ENCODE data around the gene ANO3.

Gene ANO3

GRCh38 chr11:26478710-26479109 is 146.8 kb downstream of the ANO3 start:
- no peak for TF ChIP-seq CTCF (IDR thresholded peaks at IDR 0.05)
- Mint-ChIP-seq H3K4me3 (no peak overlapping the region), H3K27me3 (ENCODE audit: low read depth, poor library complexity) (no peaks in the 10 kb centered on the region), H3K4me1 (peaks cover 13% of the 10 kb centered on the region), H3K27ac (no peak overlapping the region), H3K9me3 (peaks cover 6% of the 10 kb centered on the region), H3K36me3 (ENCODE audit: low read depth) (no peaks in the 10 kb centered on the region)
- DNase-seq: no peak

GRCh38 chr11:26480041-26480440 is 148.1 kb downstream of the ANO3 start:
- Mint-ChIP-seq H3K4me3 (no peak overlapping the region), H3K27ac (no peak overlapping the region), H3K36me3 (ENCODE audit: low read depth) (no peaks in the 10 kb centered on the region), H3K4me1 (peaks cover 11% of the 10 kb centered on the region), H3K27me3 (ENCODE audit: low read depth, poor library complexity) (no peaks in the 10 kb centered on the region), H3K9me3 (peaks cover 19% of the 10 kb centered on the region)
- DNase-seq: no peak
- no peak for TF ChIP-seq CTCF (IDR thresholded peaks at IDR 0.05)

- TF ChIP-seq CTCF (IDR thresholded peaks at IDR 0.05): no peak
- no peak overlapping the region for H3K27ac Mint-ChIP-seq
- H3K9me3 Mint-ChIP-seq: peaks cover 37% of the 10 kb centered on the region
- peaks cover 11% of the 10 kb centered on the region for H3K4me1 Mint-ChIP-seq
- H3K36me3 Mint-ChIP-seq (ENCODE audit: low read depth): no peaks in the 10 kb centered on the region
- H3K27me3 Mint-ChIP-seq (ENCODE audit: low read depth, poor library complexity): no peaks in the 10 kb centered on the region
- DNase-seq: no peak
- no peak overlapping the region for H3K4me3 Mint-ChIP-seq
Observed at GRCh38 chr11:26483108-26483507, 151.2 kb downstream of the ANO3 start.

GRCh38 chr11:26490546-26490945 is 158.6 kb downstream of the ANO3 start:
- peaks cover 29% of the 10 kb centered on the region for H3K9me3 Mint-ChIP-seq
- H3K4me3 Mint-ChIP-seq: no peak overlapping the region
- H3K4me1 Mint-ChIP-seq: peaks cover 16% of the 10 kb centered on the region
- peaks cover 2% of the 10 kb centered on the region for H3K27me3 Mint-ChIP-seq (ENCODE audit: low read depth, poor library complexity)
- peaks cover 4% of the 10 kb centered on the region for H3K36me3 Mint-ChIP-seq (ENCODE audit: low read depth)
- H3K27ac Mint-ChIP-seq: no peak overlapping the region
- TF ChIP-seq CTCF (IDR thresholded peaks at IDR 0.05): no peak
- DNase-seq: no peak

- peak; percentile 59 for DNase-seq
- H3K4me3 Mint-ChIP-seq: no peak overlapping the region
- peaks cover 4% of the 10 kb centered on the region for H3K36me3 Mint-ChIP-seq (ENCODE audit: low read depth)
- TF ChIP-seq CTCF (IDR thresholded peaks at IDR 0.05): no peak
- no peak overlapping the region for H3K27ac Mint-ChIP-seq
- H3K9me3 Mint-ChIP-seq: peaks cover 13% of the 10 kb centered on the region
- peaks cover 2% of the 10 kb centered on the region for H3K27me3 Mint-ChIP-seq (ENCODE audit: low read depth, poor library complexity)
- peaks cover 16% of the 10 kb centered on the region for H3K4me1 Mint-ChIP-seq
Observed at GRCh38 chr11:26493616-26494015, 161.7 kb downstream of the ANO3 start.

- no peak for TF ChIP-seq CTCF (IDR thresholded peaks at IDR 0.05)
- H3K4me1 Mint-ChIP-seq: no peaks in the 10 kb centered on the region
- no peak overlapping the region for H3K4me3 Mint-ChIP-seq
- H3K36me3 Mint-ChIP-seq (ENCODE audit: low read depth): no peaks in the 10 kb centered on the region
- H3K27me3 Mint-ChIP-seq (ENCODE audit: low read depth, poor library complexity): no peaks in the 10 kb centered on the region
- no peak overlapping the region for H3K27ac Mint-ChIP-seq
- DNase-seq: no peak
- no peaks in the 10 kb centered on the region for H3K9me3 Mint-ChIP-seq
Observed at GRCh38 chr11:26507229-26507628, 175.3 kb downstream of the ANO3 start.
